Effector CD8-positive, alpha-beta T cell (primary cell): ENCODE results near the gene DRAM2.
"Not testable (repeated sequence)": the region's sequence is repeated elsewhere in the genome, so short reads cannot be mapped to it uniquely, and the experiment has no call there.

ENCODE experiments used
- DNase-seq: peaks from one replicate; lab custom pipeline; 2025; lab: John Stamatoyannopoulos, UW

DRAM2 gene

DNA sequence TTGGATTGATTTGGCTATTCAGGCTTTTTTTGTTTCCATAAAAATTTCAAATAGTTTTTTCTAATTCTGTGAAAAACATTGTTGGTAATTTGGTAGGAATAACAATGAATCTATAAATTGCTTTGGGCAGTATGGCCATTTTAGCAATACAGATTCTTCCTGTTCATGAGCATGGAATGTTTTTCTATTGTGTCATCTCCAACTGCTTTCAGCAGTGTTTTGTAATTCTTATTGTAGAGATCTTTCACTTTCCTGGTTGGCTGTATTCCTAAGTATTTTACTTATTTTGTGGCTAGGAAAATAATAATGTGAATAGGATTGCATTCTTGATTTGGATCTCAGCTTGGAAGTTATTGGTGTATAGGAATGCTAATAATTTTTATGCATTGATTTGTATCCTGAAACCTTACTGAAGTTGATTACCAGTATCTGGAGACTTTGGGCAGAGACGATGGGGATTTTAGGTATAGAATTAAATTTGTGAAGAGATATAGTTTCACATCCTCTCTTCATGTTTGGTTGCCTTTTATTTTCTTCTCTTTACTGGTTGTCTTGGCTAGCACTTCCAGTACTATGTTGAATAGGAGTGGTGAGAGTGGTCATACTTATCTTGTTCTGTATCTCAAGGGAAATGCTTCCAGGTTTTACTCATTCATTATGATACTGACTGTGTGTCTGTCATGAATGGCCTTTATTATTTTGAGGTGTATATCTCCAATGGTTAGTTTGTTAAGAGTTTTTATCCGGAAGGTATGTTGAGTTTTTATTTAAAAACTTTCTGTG lies 57.3 kb downstream of the DRAM2 start:
- DNase-seq: no peak

DNA sequence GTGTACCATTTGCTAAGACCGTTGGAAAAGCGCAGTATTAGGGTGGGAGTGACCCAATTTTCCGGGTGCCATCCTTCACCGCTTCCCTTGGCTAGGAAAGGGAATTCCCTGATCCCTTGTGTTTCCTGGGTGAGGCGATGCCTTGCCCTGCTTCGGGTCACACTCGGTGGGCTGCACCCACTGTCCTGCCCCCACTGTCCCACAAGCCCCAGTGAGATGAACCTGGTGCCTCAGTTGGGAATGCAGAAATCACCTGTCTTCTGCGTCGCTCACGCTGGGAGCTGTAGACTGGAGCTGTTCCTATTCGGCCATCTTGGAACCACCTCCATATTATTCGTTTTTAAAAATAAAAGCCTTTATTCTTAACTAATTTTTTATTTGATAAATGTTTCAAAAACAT lies 60.6 kb downstream of the DRAM2 start:
- DNase-seq: not testable (repeated sequence)

- not testable (repeated sequence) for DNase-seq
Measured at GRCh38 chr1:111077312-111077711, 62.6 kb downstream of the DRAM2 start.
